ELR (cell line): ENCODE results near the gene LCE3C.
"Not testable (repeated sequence)": the region's sequence is repeated elsewhere in the genome, so short reads cannot be mapped to it uniquely, and the experiment has no call there.

Source experiments
- DNase-seq: peaks from one replicate; pipeline ENCODE4 v3.0.0-alpha.2; 2015; ENCODE audit warnings: low read depth

LCE3C gene

GRCh38 chr1:152599934-152600333 is at the start of gene LCE3C:
LCE3C (plus strand) TSS chr1:152600234; CDS start chr1:152600732, 498 bp downstream.
- DNase-seq, result no peak

DNA sequence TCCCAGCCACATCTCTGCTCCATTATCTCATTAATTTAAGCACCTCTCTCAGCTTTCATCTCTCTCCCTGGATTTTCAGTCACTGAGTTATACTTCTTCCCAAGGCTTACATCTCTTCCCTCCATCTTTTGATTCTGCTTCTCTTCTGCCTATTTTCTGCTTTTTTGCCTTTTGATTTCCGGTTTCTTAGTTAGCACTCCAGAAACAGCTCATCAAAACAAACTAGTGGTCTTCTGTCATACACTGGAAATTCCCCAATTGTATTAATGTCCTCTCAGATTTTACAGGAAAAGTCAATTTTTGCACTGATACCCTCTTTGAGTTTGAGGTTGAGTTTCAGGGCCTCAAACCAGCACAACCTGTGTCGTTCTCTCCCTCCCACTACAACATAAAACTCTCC is 34.9 kb upstream of the LCE3C start:
- no peak for DNase-seq

DNA sequence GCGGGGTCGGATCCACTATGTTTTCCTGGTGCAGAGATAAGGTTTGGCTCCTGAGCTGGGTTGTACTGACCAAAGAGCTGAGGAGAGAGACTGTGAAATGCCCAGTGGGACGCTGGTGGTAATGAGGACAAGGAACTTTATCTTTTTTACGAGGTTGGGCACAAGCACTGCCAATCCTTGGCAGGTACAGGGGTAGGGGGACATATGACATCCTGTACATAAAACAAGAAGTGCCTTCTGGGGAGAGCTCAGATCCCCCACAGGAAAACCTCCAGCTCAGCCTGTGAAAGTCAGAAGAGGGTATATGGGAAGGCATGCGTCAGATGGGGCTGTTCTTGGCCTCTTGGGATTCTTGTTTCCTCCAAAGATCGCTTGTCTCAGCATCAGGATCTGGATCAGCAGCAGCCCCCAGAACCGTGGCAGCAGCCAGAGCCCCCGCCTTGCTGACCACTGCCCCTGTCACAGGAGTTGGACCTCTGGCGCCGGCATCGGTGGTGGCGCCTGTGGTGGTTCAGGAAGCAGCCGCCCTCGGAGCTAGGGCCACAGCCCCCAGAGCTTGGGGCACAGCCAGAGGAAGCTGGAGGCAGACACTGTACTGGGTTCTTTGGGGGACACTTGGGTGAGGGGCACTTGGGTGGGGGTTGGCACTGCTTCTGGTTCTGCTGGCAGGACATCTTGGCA is 34.4 kb upstream of the LCE3C start:
- no peak for DNase-seq

DNA sequence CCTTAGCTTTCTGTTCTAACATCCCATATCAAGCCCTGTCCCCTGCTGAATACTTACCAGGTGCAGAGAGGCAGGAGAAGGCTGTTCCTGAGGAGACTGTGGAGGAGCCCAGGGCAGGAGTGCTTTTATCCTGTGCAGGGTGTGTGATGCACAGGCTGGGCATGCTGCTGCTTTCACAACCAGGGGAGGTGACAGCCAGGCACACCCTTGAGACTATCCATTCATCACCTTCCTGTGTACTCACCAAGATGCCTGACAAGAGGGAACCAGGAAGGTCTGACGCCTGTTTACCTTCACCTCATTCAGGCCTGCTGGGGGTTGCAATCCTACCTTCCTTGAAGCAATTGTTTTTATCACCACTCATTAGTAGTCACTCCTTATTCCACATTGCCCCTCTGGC is 33.4 kb upstream of the LCE3C start, which contains the start of gene LCE3E:
Gene LCE3E (minus strand): TSS at position 100 of the 400 bp plus-strand sequence. CDS start 572 bp downstream, outside the sequence.
- no peak for DNase-seq

- DNase-seq, result peak; percentile 69
Measured at GRCh38 chr1:152577168-152577567, 22.9 kb upstream of the LCE3C start.

DNA sequence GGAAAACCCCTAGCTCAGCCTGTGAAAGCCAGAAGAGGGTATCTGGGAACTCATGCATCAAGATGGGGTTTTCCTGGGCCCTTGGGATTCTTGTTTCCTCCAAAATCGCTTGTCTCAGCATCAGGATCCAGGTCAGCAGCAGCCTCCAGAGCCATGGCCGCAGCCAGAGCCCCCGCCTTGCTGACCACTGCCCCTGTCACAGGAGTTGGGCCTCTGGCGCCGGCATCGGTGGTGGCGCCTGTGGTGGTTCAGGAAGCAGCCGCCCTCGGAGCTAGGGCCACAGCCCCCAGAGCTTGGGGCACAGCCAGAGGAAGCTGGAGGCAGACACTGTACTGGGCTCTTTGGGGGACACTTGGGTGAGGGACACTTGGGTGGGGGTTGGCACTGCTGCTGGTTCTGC is 20.5 kb upstream of the LCE3C start:
- DNase-seq, result not testable (repeated sequence)

DNA sequence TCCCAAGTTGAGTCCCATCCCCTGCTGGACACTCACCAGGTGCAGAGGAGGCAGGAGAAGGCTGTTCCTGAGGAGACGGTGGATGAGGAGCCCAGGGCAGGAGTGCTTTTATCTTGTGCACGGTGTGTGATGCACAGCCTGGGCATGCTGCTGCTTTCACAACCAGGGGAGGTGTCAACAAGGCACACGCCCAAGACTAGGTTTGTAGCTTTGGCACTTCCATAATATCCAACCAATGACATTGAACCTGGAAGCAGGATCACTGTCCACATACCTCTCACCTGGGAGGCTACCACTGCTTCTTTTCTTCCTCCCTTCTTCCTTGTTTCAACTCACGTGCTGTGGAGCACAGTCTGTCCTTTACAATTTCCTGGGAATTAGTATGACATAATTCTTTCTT is 19.6 kb upstream of the LCE3C start, which contains the start of gene LCE3D:
Gene LCE3D (minus strand): TSS at position 84 of the 400 bp plus-strand sequence. CDS start 580 bp downstream, outside the sequence.
- peak; percentile 32 for DNase-seq

- peak; percentile 91 for DNase-seq
Measured at GRCh38 chr1:152582647-152583046, 17.4 kb upstream of the LCE3C start.

DNA sequence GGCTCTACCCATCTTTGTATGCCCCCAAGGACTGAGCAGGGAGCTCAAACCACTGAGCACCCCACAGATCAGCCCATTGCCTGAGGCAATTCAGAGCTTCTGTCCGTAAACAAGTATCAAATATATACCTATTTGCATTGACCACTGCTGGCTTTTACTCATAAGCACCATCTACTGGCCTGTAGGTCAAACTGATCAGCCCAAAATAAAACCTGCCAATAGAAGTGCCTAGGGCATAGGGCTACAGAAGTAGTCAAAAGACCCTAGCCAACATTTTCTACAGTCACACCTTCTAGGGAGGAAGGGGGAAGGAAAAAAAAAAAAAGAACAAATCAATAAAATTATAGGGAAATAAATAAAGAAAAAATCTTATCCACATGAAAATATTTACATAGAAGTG is 14.4 kb upstream of the LCE3C start:
- no peak for DNase-seq

DNA sequence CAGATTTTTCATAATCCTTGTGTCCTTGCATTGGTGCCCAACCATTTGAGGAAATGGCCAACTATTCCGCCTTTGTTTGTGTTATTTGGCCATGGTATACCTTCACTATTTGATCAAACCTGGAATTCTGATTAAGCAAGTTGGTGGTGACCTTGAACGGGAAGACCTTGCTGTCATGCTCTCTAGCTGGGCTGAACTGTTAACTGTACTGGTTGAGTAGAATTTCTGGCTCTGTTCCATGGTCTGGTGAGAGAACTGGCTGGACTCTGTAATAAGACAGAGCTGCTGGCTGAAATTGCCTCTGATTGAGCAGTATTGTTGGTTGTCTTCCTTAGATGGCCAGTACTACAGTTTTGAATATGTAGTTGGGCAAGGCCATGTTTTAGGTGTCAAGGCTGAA is 3.0 kb upstream of the LCE3C start:
- no peak for DNase-seq

DNA sequence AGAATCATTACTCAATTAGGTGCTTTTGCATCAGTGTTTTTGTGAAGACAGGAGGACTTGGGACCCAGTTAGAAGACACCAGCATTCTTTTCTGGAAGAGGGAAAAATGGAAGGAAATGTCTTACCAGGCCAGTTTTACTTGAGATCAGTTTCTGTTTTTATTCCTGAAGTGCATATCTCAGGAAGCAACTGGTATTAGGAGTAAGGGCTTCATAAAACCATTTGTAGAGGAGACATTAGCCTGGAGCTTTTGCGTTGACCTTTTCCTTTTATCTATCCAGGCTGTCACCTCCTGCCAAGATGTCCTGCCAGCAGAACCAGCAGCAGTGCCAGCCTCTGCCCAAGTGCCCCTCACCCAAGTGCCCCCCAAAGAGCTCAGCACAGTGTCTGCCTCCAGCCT is 13.5 kb downstream of the LCE3C start, which contains the start of gene LCE3B:
Gene LCE3B (plus strand): TSS at position 301 of the 400 bp plus-strand sequence. CDS start 0 bp downstream, at position 301.
- DNase-seq, result no peak

- no peak for DNase-seq
Measured at GRCh38 chr1:152621993-152622392, 22.0 kb downstream of the LCE3C start.

DNA sequence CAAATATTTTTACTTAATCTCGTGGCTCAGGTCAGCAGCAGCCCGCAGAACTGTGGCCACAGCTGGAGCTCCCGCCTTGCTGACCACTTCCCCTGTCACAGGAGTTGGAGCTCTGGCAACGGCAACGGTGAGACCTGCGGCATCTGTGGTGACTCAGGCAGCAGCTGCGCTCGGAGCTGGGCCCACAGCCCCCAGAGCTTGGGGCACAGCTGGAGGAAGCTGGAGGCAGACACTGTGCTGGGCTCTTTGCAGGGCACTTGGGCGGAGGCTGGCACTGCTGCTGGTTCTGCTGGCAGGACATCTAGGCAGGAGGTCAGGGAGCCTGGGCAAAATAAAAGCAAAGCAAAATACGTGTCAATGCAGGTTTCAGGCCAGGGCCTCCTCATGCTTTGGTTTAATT is 22.8 kb downstream of the LCE3C start, which contains the start of gene LCE3A:
Gene LCE3A (minus strand): TSS at position 301 of the 400 bp plus-strand sequence. CDS start 0 bp downstream, at position 301.
- DNase-seq, result peak; percentile 51

DNA sequence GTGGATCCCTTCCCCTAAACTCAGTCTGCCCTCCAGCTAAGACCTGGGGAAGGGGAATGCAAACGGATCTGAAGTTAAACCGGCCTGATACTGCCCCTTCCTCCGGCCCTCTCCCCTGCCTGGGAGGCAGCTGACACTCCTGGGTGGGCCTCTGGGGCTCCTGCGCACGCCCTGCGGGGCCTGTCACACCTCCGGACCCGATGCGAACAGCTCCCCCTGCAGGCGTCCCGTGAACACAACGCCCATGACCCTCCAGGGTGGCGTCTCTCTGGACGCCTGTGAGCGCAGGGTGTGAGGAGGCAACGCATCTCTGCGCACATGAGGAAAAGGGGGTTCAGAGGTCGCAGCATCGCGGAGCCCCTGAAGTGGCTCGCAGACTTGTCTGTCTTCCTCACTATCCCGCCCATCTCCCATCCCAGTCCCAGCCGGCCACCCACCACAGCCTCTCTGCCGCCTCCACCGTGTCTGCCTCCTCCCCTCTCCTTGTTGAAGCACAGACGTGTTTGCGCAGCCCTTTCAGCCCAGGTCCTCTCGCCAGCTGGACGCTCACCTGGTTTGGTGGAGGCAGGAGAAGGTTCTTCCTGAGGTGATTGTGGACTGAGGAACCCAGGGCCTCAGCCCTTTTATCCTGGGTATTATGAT is 23.3 kb downstream of the LCE3C start:
- DNase-seq, result peak; percentile 16

- DNase-seq, result no peak
Measured at GRCh38 chr1:152626744-152627143, 26.7 kb downstream of the LCE3C start.

- no peak for DNase-seq
Measured at GRCh38 chr1:152630596-152630995, 30.6 kb downstream of the LCE3C start.

DNA sequence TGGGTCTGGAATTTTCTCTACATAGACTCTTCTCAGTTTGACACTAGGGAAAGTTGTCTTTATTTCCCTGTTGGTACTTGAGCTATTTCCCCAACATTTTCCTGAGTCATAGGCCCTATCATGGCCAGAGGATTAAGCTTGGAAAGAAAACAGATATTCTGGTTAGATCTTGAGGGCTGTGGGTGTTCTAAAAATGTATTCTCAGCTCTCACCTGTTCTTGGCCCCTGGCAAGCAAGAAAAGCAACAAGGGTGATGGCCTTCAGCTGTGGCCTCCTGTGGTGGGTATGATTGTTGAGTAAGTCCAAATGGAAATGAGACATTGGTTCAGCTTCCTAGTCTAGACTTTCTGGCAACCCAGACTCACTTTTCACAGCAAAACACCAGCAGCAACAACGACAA is 40.3 kb downstream of the LCE3C start:
- DNase-seq, result no peak

GRCh38 chr1:152643945-152644344 is 43.9 kb downstream of the LCE3C start:
- DNase-seq, result no peak

- DNase-seq, result no peak
Measured at GRCh38 chr1:152645146-152645545, 45.1 kb downstream of the LCE3C start.

GRCh38 chr1:152646656-152647055 is 46.6 kb downstream of the LCE3C start:
- DNase-seq, result peak; percentile 41
